ENCODE data around the gene LRRC49. TPM values are rescaled to one million over a fixed set of nuclear protein-coding genes. Genes with fewer than 3 reads are reported as not detected.

The LRRC49 gene
- total RNA-seq, 2 experiments from 2014 or later, result not detected

DNA sequence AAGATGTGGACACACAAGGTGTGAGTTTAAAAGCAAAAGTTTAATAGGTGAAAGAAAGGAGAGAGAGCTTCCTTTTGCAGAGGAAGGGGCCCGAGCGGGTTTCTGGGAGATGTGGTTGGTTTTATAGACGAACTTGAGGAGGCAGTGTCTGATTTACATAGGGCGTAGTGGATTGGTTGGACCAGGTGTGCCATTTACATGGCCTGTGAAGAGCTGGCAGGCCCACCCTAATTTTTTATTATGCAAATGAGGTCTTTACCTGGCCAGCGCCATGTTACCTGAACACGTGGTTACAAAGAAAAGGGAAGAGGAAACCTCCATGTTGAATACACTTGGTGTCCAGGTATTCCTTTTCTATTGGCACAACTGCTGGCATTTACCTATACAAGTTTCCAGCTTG is 179.8 kb downstream of the LRRC49 start:
- BruUV-seq (replicated peaks), result no TSS peak
- Histone ChIP-seq H3K4me1 (ENCODE audit: insufficient read depth, low read length, poor library complexity, severe bottlenecking) (no peaks in the 10 kb centered on the region), H2AFZ (ENCODE audit: low read length) (no peak overlapping the region), H3K4me3 (ENCODE audit: low read depth, low read length, poor library complexity, severe bottlenecking) (no peak overlapping the region), H3K36me3 (ENCODE audit: insufficient read depth, low read length) (no peaks in the 10 kb centered on the region), H4K20me1 (ENCODE audit: insufficient read depth, low read length) (no peaks in the 10 kb centered on the region), H3K9me3 (ENCODE audit: low read length) (no peaks in the 10 kb centered on the region), H3K9me2 (ENCODE audit: insufficient read depth, low read length) (no peaks in the 10 kb centered on the region), H3K4me2 (ENCODE audit: low read length) (no peak overlapping the region), H3K79me2 (ENCODE audit: insufficient read depth, low read depth, low read length) (no peaks in the 10 kb centered on the region), H3K27ac (ENCODE audit: low read depth, low read length, poor library complexity, severe bottlenecking) (no peak overlapping the region)
- intact Hi-C loops (cut with micrococcal nuclease; ENCODE audit: unreplicated experiment), result no loop called here
- POLR2A ChIA-PET, result interaction anchor here (1.2 kb wide), 1 partner anchor 11 kb away, joined by 4 read pairs; no protein-coding TSS in a partner anchor
- DNase-seq (ENCODE audit: low spot score), result no peak
- CTCF ChIA-PET (ENCODE audit: unreplicated experiment), result no interaction called here
- TF ChIP-seq, protein P1, sequence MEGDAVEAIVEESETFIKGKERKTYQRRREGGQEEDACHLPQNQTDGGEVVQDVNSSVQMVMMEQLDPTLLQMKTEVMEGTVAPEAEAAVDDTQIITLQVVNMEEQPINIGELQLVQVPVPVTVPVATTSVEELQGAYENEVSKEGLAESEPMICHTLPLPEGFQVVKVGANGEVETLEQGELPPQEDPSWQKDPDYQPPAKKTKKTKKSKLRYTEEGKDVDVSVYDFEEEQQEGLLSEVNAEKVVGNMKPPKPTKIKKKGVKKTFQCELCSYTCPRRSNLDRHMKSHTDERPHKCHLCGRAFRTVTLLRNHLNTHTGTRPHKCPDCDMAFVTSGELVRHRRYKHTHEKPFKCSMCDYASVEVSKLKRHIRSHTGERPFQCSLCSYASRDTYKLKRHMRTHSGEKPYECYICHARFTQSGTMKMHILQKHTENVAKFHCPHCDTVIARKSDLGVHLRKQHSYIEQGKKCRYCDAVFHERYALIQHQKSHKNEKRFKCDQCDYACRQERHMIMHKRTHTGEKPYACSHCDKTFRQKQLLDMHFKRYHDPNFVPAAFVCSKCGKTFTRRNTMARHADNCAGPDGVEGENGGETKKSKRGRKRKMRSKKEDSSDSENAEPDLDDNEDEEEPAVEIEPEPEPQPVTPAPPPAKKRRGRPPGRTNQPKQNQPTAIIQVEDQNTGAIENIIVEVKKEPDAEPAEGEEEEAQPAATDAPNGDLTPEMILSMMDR (conservative IDR thresholded peaks at IDR 0.05; ENCODE audit: low read length), result no peak
- no peak for TF ChIP-seq EZH2phosphoT487 (IDR thresholded peaks at IDR 0.05; ENCODE audit: borderline replicate concordance, low read depth, low read length)

DNA sequence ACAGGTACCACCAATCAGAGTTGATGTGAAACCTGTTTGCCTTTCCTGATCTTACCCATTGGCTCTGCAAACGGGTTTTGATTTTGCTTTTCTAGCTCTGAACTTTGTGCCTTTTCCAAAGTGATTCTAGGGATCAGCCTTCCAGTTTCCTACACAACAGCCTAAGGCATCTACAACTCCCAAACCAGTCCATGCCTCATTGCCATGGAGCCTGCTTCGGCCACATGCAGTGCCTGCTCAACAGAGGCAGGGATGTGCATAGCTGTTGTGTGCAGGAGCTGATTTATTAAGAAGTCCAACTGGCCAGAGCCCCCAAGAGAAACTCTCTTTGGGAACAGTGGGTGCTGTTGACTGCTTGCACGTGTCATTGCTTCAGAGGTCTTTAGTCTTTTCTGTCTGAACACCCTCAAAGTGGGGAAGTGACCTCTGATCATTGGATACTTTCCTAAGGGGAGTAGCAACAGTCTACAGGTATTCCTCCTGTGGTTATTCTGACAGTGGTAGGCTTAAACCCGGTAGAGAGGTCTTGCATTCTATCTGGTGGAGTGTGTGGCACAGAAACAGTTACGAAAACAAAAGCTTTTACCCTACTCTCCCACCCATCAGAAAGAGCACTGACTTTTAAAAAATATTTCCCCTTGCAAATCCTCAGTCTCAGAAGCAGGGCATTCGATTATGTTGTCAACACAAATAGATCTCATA is 186.0 kb downstream of the LRRC49 start:
- CTCF ChIA-PET (ENCODE audit: unreplicated experiment), result no interaction called here
- Histone ChIP-seq H2AFZ (ENCODE audit: low read length) (no peak overlapping the region), H3K4me2 (ENCODE audit: low read length) (no peak overlapping the region), H3K9me2 (ENCODE audit: insufficient read depth, low read length) (no peaks in the 10 kb centered on the region), H3K36me3 (ENCODE audit: insufficient read depth, low read length) (no peaks in the 10 kb centered on the region), H3K9me3 (ENCODE audit: low read length) (no peaks in the 10 kb centered on the region), H4K20me1 (ENCODE audit: insufficient read depth, low read length) (no peaks in the 10 kb centered on the region), H3K79me2 (ENCODE audit: insufficient read depth, low read depth, low read length) (no peaks in the 10 kb centered on the region), H3K4me3 (ENCODE audit: low read depth, low read length, poor library complexity, severe bottlenecking) (no peak overlapping the region), H3K27ac (ENCODE audit: low read depth, low read length, poor library complexity, severe bottlenecking) (no peak overlapping the region), H3K4me1 (ENCODE audit: insufficient read depth, low read length, poor library complexity, severe bottlenecking) (no peaks in the 10 kb centered on the region)
- TF ChIP-seq, protein P1 (conservative IDR thresholded peaks at IDR 0.05; ENCODE audit: low read length), result no peak
- TF ChIP-seq EZH2phosphoT487 (IDR thresholded peaks at IDR 0.05; ENCODE audit: borderline replicate concordance, low read depth, low read length), result no peak
- intact Hi-C loops (cut with micrococcal nuclease; ENCODE audit: unreplicated experiment), result no loop called here
- no TSS peak for BruUV-seq (replicated peaks)
- POLR2A ChIA-PET, result no interaction called here
- DNase-seq (ENCODE audit: low spot score), result no peak
